Activated CD4-positive, CD25-positive, alpha-beta regulatory T cell treated with anti-CD3 and anti-CD28 coated beads, Interleukin-2, amount 50 U/mL, for 16 hours (primary cell): Measurements from ENCODE around the gene TBC1D22B.
"Not testable (repeated sequence)": the region's sequence is repeated elsewhere in the genome, so short reads cannot be mapped to it uniquely, and the experiment has no call there.

ENCODE experiments used
- DNase-seq: peaks from one replicate; pipeline ENCODE4 v3.0.0-alpha.2; 2020; ENCODE audit warnings: low read depth, low spot score

Gene TBC1D22B

GRCh38 chr6:37265860-37266259 is 8.3 kb downstream of the TBC1D22B start:
- no peak for DNase-seq

GRCh38 chr6:37269105-37269504 is 11.5 kb downstream of the TBC1D22B start:
- no peak for DNase-seq

- DNase-seq = no peak
These were observed 15.4 kb downstream of the TBC1D22B start for GRCh38 chr6:37272834-37273566.

GRCh38 chr6:37273690-37274089 is 16.1 kb downstream of the TBC1D22B start:
- DNase-seq = no peak

GRCh38 chr6:37275350-37275749 is 17.8 kb downstream of the TBC1D22B start:
- no peak for DNase-seq

GRCh38 chr6:37277001-37277409 is 19.4 kb downstream of the TBC1D22B start:
- no peak for DNase-seq

- DNase-seq = no peak
These were observed 22.0 kb downstream of the TBC1D22B start for GRCh38 chr6:37279366-37280134.

GRCh38 chr6:37280162-37280887 is 22.8 kb downstream of the TBC1D22B start:
- no peak for DNase-seq

GRCh38 chr6:37282371-37282770 is 24.8 kb downstream of the TBC1D22B start:
- no peak for DNase-seq

- DNase-seq = no peak
These were observed 25.7 kb downstream of the TBC1D22B start for GRCh38 chr6:37283268-37283667.

GRCh38 chr6:37283671-37284151 is 26.1 kb downstream of the TBC1D22B start:
- no peak for DNase-seq

- DNase-seq = no peak
These were observed 27.2 kb downstream of the TBC1D22B start for GRCh38 chr6:37284781-37285180.

GRCh38 chr6:37285861-37286311 is 28.3 kb downstream of the TBC1D22B start:
- no peak for DNase-seq

- DNase-seq = no peak
These were observed 30.1 kb downstream of the TBC1D22B start for GRCh38 chr6:37287519-37288157.

- no peak for DNase-seq
These were observed 30.7 kb downstream of the TBC1D22B start for GRCh38 chr6:37288247-37288646.

GRCh38 chr6:37289931-37290330 is 32.4 kb downstream of the TBC1D22B start:
- DNase-seq = no peak

GRCh38 chr6:37293426-37293825 is 35.9 kb downstream of the TBC1D22B start:
- DNase-seq = no peak

GRCh38 chr6:37297637-37298036 is 40.1 kb downstream of the TBC1D22B start:
- DNase-seq = not testable (repeated sequence)

- no peak for DNase-seq
These were observed 41.4 kb downstream of the TBC1D22B start for GRCh38 chr6:37298958-37299357.

- DNase-seq = no peak
These were observed 42.4 kb downstream of the TBC1D22B start for GRCh38 chr6:37299990-37300389.

- no peak for DNase-seq
These were observed 44.6 kb downstream of the TBC1D22B start for GRCh38 chr6:37302086-37302686.
